H1 (cell line): ENCODE measurements around the gene KCNH6.

Experiments
- BRCA1 ChIP-seq: IDR thresholded peaks from 2 replicates; pipeline ENCODE4 v1.6.1; 2012; ENCODE audit warnings: low read depth, low read length, improper control_type of control experiment
- CEBPB ChIP-seq: IDR thresholded peaks from 2 replicates; pipeline ENCODE4 v1.6.1; 2012; ENCODE audit warnings: low read depth, low read length
- CTCF ChIP-seq, 3 experiments: IDR thresholded peaks; 1 replicate in 2 of 3; 2 replicates in 1 of 3; pipeline versions ENCODE4 v1.5.1 to v1.6.1; 2011; ENCODE audit warnings: low read length in 3 of 3, mild to moderate bottlenecking in 3 of 3, inconsistent platforms in 2 of 3, low read depth in 1 of 3, moderate library complexity in 1 of 3; ENCODE audit not compliant: insufficient read depth in 1 of 3; ENCODE audit errors: control extremely low read depth in 1 of 3
- EZH2 ChIP-seq: fragments of 200-600 bp; sonication (generic); IDR thresholded peaks from 2 replicates; pipeline ENCODE4 v1.7.1; 2012; ENCODE audit warnings: low read depth, mild to moderate bottlenecking, moderate library complexity, low read length, inconsistent platforms; ENCODE audit not compliant: severe bottlenecking
- MAFK ChIP-seq: IDR thresholded peaks from 2 replicates; pipeline ENCODE4 v1.6.1; 2012; ENCODE audit warnings: low read depth, mild to moderate bottlenecking, improper control_type of control experiment, low read length
- POLR2A ChIP-seq, 2 experiments: IDR thresholded peaks; 1 replicate in 1 of 2; 2 replicates in 1 of 2; pipeline ENCODE4 v1.6.1; 2011; ENCODE audit warnings: low read depth in 2 of 2, low read length in 2 of 2, mild to moderate bottlenecking in 2 of 2; ENCODE audit errors: control extremely low read depth in 1 of 2
- TAF1 ChIP-seq: IDR thresholded peaks from 2 replicates; pipeline ENCODE4 v1.6.1; 2011; ENCODE audit warnings: mild to moderate bottlenecking, low read depth, low read length
- TAF7 ChIP-seq: optimal IDR thresholded peaks from 2 replicates; pipeline ENCODE3; 2011; ENCODE audit warnings: low read depth, mild to moderate bottlenecking, inconsistent platforms, low read length, moderate library complexity, borderline replicate concordance
- YY1 ChIP-seq: IDR thresholded peaks from 2 replicates; pipeline ENCODE4 v1.6.1; 2011; ENCODE audit warnings: low read depth, mild to moderate bottlenecking, low read length
- ZNF274 ChIP-seq: IDR thresholded peaks from 2 replicates; pipeline ENCODE4 v1.7.0; 2012; ENCODE audit warnings: low read length, borderline replicate concordance; ENCODE audit errors: extremely low read depth

GRCh38 chr17:63557416-63557815 is 34.3 kb downstream of the KCNH6 start:
- no peak for TF ChIP-seq POLR2A (IDR thresholded peaks at IDR 0.05; ENCODE audit: control extremely low read depth in 1 of 2, low read depth in 2 of 2, low read length in 2 of 2)
- no peak for TF ChIP-seq CTCF (IDR thresholded peaks at IDR 0.05; ENCODE audit: control extremely low read depth in 1 of 3, insufficient read depth in 1 of 3, low read depth in 1 of 3, low read length in 3 of 3)
- no peak for TF ChIP-seq TAF7
- TF ChIP-seq CEBPB: no peak
- no peak for TF ChIP-seq MAFK
- TF ChIP-seq ZNF274: no peak
- TF ChIP-seq EZH2: no peak
- no peak for TF ChIP-seq BRCA1
- TF ChIP-seq YY1: no peak
- TF ChIP-seq TAF1: no peak
